Measurements from ENCODE around the gene ZDHHC19. TPM values are rescaled to one million over a fixed set of nuclear protein-coding genes. Genes with fewer than 3 reads are reported as not detected.

The ZDHHC19 gene
- total RNA-seq, 6 experiments from 2014 or later = 0.18 to 5.8 (median 0.80) TPM

GRCh38 chr3:196217307-196218154, 6.3 kb upstream of the ZDHHC19 start:
- Histone ChIP-seq H3K4me1 (peaks cover 0 to 50% (median 19%) of the 10 kb centered on the region in 4 donors), H3K27ac (peak overlapping the region in 1 of 3 donors; percentile 79), H3K27me3 (no peaks in the 10 kb centered on the region), H3K4me3 (peak overlapping the region; percentile 55 to 69 (median 66)), H3K9me3 (no peaks in the 10 kb centered on the region), H3K36me3 (no peaks in the 10 kb centered on the region)
- ATAC-seq (no peak), DNase-seq (no peak)
- intact Hi-C loops (cut with DNase I) = no loop called here
- WGBS (ENCODE audit: insufficient coverage, low coverage, low lambda C conversion rate, missing lambda C conversion rate) = 45% methylated on average over 9 of the region's 12 CpGs
- TF ChIP-seq POLR2A (IDR thresholded peaks at IDR 0.05) (no peak), CTCF (IDR thresholded peaks at IDR 0.05) (no peak)

GRCh38 chr3:196216681-196217211, 5.5 kb upstream of the ZDHHC19 start:
- Histone ChIP-seq H3K27ac (peak overlapping the region; percentile 29 to 79 (median 43)), H3K4me3 (peak overlapping the region; percentile 55 to 69 (median 66)), H3K4me1 (peaks cover 0 to 50% (median 19%) of the 10 kb centered on the region in 4 donors), H3K9me3 (no peaks in the 10 kb centered on the region), H3K27me3 (no peaks in the 10 kb centered on the region), H3K36me3 (no peaks in the 10 kb centered on the region)
- WGBS (ENCODE audit: insufficient coverage, low coverage, low lambda C conversion rate, missing lambda C conversion rate) = 23% methylated on average over 4 of the region's 25 CpGs
- intact Hi-C loops (cut with DNase I) = no loop called here
- peak in 2 of 3 donors; percentile 39 to 76 for DNase-seq
- peak; percentile 24 to 74 (median 71) for ATAC-seq
- TF ChIP-seq POLR2A (IDR thresholded peaks at IDR 0.05) = no peak
- no peak for TF ChIP-seq CTCF (IDR thresholded peaks at IDR 0.05)

DNA sequence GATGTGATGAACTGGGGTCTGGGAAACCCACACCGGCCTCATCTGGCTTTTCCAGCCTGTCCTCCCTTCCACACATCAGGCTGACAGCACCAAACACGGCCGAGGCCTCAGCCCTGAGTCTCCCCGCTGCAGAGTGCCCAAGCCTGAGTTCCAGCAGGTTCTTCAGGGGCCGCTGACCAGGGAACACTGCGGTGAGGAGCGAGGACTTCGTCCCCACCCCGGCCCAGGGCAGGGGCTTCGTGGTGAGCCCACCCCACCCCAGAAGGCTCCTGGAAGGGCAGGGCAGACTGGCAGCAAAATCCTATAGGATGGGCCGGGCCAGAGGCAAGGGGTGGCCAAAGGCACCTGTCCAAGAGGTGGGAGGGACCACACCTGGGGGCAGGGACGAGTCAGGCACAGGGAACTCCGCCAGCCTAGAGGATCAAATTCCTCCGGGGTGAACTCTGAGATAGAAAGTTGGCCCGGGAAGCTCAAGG, 4.9 kb upstream of the ZDHHC19 start, which contains the start of gene SLC51A:
Gene SLC51A (plus strand): TSS at position 446 of the 476 bp plus-strand sequence. CDS start 179 bp downstream, outside the sequence.
- TF ChIP-seq POLR2A (IDR thresholded peaks at IDR 0.05) = no peak
- H3K4me1 ChIP-seq = peaks cover 0 to 50% (median 19%) of the 10 kb centered on the region in 4 donors
- intact Hi-C loops (cut with DNase I) = no loop called here
- peak within 1 kb of the TSS; percentile 55 to 69 (median 66) for H3K4me3 ChIP-seq
- H3K27me3 ChIP-seq = no peaks in the 10 kb centered on the region
- H3K27ac ChIP-seq = peak within 1 kb of the TSS; percentile 29 to 79 (median 43)
- DNase-seq (peak; percentile 80 to 84 (median 84)), ATAC-seq (peak; percentile 65 to 77 (median 74))
- H3K36me3 ChIP-seq = no peaks in the 10 kb centered on the region
- H3K9me3 ChIP-seq = no peaks in the 10 kb centered on the region
- 26% methylated on average over 12 of the region's 15 CpGs for WGBS (ENCODE audit: insufficient coverage, low coverage, low lambda C conversion rate, missing lambda C conversion rate)

DNA sequence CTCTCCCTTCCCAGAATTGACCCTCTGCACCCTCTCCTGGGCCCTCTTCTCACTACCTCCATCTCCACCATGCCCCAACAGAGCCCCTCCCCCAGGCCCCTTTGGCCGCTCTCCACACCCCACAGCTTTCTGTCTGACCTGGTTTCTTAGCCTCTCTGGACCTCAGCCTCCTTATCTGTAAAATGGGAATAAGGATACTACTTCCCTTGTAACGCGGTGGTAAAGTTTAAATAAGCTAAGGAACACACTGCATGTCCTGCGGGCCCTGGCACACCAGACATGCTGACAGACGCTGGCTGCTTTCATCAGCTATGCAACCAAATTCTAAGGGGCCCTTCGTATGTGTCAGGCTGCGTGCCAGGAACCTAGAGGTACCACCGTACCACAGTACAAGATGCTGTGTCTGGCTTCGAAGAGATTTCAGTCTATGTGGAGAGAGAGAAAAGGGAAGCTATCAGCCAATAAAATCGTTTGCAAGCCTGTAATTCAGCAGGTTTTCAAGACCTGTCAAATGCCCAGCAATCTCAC, 4.4 kb upstream of the ZDHHC19 start:
- H3K4me1 ChIP-seq = peaks cover 0 to 50% (median 19%) of the 10 kb centered on the region in 4 donors
- no peaks in the 10 kb centered on the region for H3K36me3 ChIP-seq
- no peak for TF ChIP-seq POLR2A (IDR thresholded peaks at IDR 0.05)
- TF ChIP-seq CTCF (IDR thresholded peaks at IDR 0.05) = no peak
- H3K27me3 ChIP-seq = no peaks in the 10 kb centered on the region
- H3K27ac ChIP-seq = peak overlapping the region in 2 of 3 donors; percentile 43 to 79
- no peak for ATAC-seq
- no peaks in the 10 kb centered on the region for H3K9me3 ChIP-seq
- no peak for DNase-seq
- WGBS (ENCODE audit: insufficient coverage, low coverage, low lambda C conversion rate, missing lambda C conversion rate) = 51% methylated on average over 10 of the region's 10 CpGs
- no peak overlapping the region for H3K4me3 ChIP-seq
- intact Hi-C loops (cut with DNase I) = no loop called here
